GM19043 (cell line): ENCODE results near the gene SHROOM3.
A peak's percentile ranks its signal among the peaks of the same experiment; 100 is the strongest.
"Not testable (repeated sequence)": the region's sequence is repeated elsewhere in the genome, so short reads cannot be mapped to it uniquely, and the experiment has no call there.

ENCODE experiments used
- ATAC-seq: cut with Tn5 transposase; IDR thresholded peaks from one replicate; pipeline ENCODE4 v1.9.1; 2021; ENCODE audit warnings: low read depth; ENCODE audit not compliant: unreplicated experiment

SHROOM3 gene

DNA sequence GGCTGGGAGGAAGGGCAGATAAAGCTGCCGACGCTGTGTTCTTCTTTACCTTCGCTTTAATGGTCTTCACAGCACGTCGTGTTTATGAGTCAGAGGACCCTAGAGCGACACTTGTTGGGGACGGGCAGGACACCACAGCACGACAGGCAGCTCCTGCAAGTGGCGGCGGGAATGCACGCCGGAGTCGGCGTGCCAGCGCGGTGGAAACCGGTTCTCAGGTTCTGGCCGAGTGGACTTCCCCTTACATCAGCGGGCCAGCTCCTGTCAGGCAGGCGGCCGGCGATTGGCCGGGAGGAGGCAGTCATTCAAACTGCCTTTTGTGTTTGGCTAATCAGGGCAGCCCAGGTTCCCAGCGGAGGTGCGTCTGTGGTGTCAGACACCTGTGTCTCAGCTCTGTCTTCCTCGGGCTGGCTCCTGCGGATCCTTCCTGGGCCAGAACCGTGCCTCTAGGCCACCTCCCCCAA is 150.9 kb downstream of the SHROOM3 start:
- ATAC-seq: no peak

DNA sequence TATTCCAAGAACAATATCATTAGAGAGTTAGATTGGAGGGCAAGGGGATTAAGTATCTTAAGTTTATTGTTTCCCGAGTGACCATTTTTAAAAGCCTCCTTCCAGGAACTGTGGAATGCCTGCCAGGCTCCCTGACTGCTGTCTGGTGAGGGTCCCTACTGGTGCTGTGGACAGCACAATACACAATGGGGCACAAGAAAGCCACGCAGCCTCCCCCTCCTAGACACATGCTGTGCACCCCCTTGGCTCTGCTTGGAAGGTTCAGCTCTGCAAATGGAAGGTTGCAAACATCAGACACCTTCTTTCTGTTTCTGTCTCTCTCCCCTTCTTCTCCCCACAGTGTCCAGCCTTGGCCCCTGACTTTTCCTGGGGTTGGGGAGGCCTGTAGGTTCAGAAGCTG is 153.2 kb downstream of the SHROOM3 start:
- ATAC-seq: no peak

DNA sequence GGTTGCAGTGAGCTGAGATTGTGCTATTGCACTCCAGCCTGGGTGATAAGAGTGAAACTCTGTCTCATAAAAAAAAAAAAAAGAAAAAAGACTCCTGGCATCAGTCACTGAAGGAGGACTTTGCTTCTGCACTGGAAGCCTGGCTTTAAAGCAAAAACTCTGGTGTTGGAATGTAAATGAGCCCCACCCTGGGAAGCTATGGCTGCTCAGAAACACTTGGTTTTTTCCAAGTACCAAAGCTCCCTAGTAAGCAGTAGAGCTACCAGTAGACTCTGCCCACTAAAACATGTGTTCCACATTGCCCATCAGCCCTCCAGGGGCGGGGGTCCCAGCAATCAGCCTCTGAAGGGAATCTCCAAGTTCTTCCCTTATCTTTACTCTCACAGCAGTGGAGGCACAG is 154.4 kb downstream of the SHROOM3 start:
- ATAC-seq: no peak

DNA sequence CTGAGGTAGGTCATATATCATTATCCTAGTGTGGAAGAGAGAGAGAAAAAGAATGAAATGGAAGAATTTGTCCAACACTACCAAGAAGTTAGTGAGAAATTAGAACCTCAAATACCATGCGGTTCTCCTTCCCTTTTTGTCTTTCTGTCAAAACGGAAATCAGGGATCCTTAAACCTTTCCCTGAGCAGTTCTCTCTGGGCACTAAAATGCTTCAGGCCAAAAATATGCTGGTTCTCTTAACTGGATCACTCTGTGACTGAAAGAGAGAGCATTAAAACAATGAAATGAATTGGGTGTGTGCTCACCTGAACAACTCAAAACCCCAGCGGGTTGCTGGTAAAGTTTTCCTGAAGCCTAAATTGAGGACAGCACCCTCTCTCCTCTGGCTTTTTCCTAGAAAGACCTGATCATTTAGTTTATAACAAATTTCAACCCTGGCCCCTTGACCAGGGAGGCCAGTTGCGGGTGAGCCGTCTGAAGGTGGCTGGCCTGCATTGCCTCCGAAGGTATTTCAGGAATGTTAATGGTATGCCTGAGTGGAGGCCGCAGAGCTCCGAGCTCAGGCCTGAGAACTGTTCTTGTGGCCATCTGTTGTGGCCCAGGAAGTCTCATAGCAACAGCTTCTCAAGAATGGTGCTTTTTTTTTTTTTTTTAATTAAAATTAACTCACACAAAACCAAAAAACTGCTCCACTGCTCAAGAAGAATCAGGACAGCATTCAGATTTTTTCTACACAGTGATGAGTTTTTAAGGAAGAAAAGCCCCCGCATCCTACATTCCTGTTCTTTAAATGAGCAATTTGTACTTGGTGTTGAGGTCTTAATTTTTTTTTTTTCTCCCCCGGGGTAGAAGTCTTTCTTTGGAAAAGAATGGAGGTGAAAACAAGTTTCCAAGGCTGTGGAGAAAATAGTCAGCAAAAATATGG is 155.1 kb downstream of the SHROOM3 start:
- no peak for ATAC-seq

DNA sequence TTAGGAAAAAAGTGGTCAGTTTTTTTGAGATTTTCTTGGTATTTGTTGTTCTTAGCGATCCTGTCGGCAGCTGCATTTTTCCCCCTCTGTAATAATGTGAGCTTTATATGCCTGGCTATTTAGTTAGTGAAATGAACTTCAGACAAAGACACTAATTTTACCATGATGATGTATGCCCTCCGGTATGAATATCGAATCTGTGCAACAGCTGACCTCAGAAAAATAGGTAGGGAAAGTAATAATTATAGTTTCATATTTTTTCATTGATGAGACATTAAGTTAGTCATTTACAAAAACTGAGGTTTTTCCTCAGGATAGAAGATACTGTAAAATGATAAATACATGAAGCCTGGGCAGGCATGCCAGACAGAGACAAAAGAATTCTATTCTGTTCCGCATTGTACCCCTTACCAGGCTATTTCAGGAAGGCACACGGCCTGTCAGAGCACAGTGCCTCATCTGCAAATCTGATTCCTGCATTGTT is 155.8 kb downstream of the SHROOM3 start:
- ATAC-seq: no peak

DNA sequence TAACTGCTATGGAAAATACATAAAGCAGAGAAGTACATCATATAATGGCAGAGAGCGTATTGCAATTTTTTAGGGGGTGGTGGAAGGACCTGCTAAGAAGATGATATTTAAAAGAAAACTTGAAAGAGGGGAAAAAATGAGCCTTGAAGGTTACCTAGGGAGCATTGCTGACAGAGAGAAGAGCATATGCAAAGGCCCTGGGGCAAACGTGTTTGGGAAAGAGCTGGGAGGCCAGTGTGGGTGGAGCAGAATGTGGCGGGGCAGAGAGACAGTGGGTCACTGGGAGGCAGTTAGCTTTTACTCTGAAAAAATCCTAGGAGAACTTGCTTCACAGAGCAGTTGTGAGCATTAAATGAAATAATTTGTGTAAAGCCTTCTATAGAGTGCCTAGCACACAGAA is 157.0 kb downstream of the SHROOM3 start:
- no peak for ATAC-seq

DNA sequence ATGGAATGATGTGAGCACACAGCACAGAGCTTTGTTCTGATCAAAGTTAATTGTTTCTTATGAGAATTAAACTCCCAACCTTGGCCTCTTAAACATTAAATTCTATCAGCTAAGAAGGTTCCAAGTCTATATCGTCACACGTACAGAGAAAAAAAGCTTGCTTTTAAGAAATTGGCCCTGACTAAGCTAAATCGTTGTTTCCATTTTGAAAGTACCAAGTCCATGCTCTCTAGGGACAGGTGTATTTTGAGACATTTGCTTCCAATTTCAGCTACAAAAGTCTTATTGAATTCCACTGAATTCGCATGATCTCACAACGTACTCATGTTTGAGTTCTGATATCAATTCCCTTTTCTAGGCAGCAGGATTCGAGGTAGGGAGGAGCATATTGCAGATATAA is 157.4 kb downstream of the SHROOM3 start:
- no peak for ATAC-seq

DNA sequence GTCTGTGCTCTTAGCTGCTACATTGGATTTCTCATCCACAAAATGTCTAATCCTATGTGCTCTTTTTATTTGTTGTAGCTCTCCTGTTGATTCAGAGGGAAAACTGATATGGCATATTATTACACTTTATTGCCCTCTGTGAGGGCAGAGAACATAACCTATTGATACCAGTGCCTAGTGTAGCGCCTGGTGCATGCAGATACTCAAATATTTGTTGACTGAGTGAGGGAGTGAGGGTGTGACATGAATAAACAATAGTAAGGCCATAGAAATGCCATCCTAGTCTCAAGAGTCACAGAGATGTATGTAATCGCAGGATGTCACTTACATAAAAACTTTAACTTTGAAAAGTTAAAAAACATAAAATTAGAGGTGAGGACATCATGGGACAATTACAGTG is 159.1 kb downstream of the SHROOM3 start:
- ATAC-seq: no peak

DNA sequence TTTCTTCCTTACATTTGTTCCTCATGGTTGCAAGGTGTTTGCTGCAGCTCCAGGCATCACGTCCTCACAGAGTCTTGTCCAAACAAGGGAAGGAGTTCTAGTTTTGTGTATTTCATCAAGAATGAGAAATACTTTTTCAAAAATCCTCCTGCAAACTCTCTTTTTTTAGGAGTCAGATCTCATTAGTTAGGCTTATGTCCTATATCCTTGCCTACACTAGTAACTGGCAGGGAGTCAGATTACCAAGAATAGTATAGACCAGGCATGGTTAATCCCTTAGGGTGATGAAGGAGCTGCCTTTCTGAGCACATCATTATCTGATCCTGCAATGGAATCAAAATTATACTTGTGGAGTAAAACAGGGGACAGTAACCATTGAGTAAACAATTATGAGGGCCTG is 160.4 kb downstream of the SHROOM3 start:
- no peak for ATAC-seq

DNA sequence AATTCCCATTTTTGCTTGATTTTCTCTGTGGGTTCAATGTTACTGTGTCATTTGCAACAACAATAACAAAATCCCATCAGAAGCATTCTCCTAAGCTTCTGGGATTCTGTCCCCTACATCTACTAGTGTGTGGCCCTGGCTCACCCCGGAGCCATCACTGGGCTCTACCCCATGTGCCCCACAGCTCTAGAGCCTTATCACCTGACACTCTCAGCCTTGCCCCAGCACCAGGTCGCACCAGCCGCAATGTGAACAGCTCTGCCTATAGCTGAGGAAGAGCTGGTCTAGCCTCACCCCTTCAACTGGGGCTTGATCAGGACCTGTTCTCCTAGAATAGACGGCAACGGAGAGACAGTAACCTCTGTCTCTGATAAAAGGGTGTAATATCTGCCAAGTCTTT is 161.7 kb downstream of the SHROOM3 start:
- no peak for ATAC-seq

DNA sequence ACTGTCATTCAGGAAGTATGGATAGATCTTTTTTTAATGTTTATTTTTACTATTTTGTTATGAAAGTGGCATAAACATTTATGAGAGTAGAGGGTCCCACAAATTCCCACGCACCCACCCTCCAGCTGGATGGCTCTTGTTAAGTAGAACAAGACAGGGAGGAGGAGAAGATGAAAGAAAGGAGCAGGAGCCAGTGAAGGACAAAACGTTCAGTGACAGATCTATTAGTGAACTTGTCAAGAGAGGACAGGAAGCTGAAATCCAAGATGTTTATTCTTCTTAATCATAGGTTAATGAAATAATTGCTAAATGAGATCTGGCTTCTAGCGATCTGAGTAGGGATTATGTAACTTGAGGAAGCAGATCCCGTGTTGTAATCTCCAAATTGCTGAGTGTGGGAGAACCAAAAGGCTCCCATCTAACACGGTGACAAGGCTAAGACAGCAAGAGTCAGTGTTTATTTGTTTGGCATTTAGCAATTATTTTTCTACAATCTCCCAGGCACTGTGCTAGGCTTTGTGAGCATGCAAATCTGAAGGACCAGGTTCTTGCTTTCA is 162.5 kb downstream of the SHROOM3 start:
- ATAC-seq: no peak

DNA sequence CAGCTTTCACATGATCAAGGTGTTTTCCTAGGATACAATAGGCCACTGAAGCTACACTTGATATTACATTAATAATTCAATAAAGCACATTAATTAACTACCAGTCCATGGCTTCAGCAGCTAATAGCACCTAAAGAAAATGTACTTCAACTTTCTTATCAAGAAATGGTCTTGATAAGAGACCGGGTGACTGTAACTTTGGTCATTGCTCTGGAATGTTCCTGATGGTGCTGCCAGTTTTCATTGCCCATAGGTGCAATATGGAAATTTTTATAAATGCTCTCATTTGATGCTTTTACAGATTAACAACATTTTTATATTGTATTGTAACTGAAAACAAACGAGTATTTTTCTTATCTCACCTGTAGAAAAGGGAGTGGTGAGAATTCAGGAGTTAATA is 165.4 kb downstream of the SHROOM3 start:
- ATAC-seq: no peak

DNA sequence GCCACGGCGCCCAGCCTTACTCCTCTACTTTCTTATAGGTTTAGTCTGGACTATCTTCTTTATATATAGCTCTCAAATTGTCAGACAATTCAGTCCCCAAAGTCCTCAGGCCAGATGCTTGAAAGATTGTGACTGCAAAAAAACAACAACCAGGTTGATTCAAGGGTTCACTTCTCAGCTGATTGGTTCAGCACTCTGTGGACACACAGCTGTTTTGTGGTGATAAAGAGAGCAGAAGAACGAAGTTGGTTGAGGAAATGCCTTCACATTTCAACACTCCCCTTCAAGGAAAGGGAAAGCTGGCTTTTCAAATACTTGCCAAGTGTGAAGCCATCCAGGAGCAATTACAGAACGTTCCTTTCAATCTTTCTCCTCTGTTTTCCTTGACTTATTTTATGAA is 166.8 kb downstream of the SHROOM3 start:
- no peak for ATAC-seq

DNA sequence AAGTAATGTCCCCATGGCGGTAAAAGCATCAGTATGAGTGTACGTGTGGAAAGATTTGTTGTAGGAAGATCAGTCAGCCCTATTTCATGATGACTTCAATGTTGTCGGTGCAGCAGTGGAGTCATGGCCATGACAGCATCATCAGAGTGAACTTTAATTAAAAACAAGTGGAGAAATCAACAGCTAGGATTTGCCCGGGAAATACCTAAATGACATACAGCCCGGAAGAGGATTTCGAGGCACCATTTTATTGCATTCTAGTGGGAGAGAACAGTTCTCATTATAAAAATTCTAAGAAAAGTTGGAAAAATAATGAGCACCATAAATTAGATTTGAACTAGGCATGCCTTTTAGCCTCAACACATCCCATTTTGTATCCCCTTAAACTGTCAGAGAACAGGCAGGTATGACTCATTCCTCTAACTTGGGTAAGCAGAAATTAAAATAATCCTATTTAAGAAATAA is 170.1 kb downstream of the SHROOM3 start:
- ATAC-seq: no peak

DNA sequence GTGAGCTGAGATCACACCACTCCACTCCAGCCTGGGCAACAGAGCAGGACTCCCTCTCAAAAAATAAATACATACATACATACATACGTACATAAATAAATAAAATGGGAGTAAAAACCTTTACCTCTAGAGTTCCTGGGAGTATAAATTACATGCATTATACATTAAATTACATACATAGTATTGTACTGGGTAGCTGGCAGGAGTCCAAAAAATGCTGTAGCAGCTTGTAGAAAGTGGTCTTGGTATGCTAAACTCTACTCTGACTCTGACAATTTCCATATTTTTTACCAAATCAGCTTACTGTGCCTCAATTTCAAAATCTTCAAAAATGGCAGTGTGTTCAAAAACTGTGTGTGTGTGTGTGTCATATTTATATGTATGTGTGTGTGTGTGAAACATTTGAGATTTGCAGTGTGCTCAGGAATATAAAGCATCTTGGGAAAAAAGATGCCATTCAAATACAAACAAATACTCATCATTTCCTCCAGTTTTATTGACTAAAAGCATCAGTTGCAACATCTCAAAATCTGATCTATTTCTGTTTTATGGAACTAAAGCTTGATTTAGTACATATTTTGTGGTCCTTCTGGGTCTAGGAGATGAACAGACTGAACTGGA is 171.7 kb downstream of the SHROOM3 start:
- no peak for ATAC-seq

DNA sequence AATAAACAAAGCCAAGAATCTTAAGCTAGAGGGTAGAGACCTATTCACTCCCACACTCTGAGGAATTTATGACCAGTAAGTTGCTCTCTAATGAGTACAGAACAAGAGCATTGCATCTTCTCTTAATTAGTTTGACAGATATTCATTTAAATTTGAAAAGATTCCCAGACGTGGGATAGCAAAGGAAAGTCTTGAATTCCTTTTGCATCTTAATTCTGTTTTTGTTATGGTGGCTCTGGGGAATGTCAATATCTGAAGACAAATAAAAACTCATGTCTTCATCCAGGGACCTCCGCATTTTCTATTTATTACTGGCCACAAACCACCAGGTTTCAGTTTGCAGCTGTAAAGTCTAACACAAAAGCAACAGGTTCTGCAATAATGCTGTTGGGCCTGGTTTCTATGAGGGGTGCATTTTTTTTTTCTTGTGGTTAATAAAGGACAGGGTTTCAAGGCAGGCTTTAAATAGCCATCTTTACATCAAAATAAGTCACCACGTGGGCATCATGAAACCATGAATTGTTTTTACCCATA is 172.3 kb downstream of the SHROOM3 start:
- ATAC-seq: peak; percentile 82

DNA sequence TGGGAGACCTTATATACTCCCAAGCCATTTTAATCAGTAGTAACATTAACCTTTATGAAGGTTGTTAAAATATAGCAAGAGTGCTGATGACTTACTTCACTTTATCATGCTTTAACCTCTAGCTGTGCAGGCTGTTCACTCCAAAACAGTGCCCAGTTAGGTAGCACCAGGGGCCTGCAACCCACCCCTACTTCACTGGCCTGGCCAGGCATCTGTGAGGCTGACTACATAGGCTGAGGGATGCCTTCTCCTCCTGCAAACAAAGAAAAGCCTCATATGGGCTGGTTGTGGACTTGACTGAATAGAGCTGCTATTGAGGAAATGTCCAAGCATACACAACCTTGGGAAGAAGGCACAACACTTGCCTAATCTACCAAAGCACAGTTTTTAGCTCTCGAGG is 172.8 kb downstream of the SHROOM3 start:
- ATAC-seq: peak; percentile 27

DNA sequence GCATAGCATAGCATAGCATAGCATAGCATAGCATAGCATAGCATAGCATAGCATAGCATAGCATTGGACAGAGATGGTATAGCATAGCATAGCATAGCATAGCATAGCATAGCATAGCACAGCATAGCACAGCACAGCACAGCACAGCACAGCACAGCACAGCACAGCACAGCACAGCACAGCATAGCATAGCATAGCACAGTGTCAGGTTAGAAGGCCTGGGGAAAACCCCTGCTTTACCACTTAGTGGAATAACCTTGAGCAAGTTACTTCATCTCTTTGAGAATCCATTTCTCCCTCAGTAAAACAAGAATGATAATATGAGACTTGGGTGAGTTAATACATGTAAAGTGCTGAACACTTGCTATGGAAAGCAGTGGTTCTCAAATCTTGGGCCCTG is 173.5 kb downstream of the SHROOM3 start:
- not testable (repeated sequence) for ATAC-seq

DNA sequence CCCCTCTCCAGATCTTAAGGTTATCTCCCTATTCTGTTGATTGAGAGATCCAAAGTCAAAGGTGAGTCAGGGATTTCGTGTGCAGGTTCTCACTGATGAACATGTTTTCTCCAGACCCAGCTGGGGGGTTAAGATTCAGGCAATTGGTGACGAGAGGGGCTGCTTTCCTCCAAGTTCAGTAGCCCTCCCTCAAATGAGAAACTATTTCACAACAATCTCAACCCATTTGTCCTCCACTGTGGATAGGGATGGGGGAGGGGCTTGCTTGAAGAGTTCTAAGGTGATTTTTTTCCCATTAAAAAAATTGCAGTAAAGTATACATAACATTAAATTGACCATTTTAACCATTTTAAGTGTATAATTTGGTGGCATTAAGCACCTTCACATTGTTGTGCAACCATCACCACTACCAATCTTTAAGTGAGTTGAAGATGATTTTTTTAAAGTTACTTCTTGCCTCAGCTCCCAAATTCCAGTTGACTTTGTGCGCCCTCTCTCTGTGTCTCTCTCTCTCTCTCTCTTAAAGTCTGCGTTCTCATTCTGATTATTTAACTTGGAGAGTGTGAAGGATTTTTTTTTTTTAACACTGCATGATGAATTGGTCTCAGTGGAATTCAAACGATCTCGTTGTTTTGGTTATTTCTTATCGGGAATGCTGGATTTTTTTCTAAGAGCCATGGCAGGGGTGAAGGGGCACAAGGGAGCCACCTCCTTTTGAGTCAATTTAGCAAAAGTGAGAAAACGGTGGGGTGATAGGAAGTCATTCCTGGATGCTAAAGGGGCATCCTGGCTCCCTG is 175.9 kb downstream of the SHROOM3 start:
- no peak for ATAC-seq

DNA sequence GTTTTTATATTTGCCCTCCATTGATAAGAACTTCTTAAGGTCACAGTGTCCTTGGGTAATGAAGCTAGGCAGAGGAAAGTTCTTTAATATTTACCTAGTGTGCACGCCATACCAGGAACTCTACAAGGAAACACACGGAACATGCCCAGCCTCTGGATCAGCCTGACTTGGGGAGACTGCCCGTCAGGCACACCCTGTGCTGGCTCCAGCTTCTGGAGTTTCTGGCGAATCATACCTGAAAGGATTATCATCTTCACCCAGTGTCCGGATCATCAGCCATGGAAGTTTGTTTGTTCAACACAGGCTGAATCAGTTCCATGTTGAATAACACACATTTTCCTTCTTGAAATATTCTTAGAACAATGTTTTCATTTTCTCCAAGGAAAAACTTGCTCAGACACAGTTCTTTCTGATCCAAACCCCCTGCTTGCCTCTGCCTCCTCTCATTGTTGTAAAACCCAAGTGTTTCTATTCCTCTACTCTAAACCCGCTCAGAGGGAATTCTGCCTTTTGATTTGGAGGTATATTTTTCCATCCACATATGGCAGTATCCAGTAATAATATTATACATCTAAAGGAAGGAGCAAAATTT is 176.7 kb downstream of the SHROOM3 start:
- no peak for ATAC-seq
